ENCODE results near the gene CLNS1A.

CLNS1A gene

GRCh38 chr11:77598195-77598594 is 39.4 kb downstream of the CLNS1A start:
- H3K4me3 ChIP-seq (ENCODE audit: low read length) = no peak overlapping the region
- no peak for TF ChIP-seq CTCF (IDR thresholded peaks at IDR 0.05; ENCODE audit: insufficient read depth, low read depth, low read length, missing control alignments)
- peak; percentile 8 for DNase-seq (ENCODE audit: low read depth)

GRCh38 chr11:77596626-77597025 is 41.0 kb downstream of the CLNS1A start:
- DNase-seq (ENCODE audit: low read depth) = peak; percentile 68
- H3K4me3 ChIP-seq (ENCODE audit: low read length) = no peak overlapping the region
- no peak for TF ChIP-seq CTCF (IDR thresholded peaks at IDR 0.05; ENCODE audit: insufficient read depth, low read depth, low read length, missing control alignments)

GRCh38 chr11:77593883-77594282 is 43.7 kb downstream of the CLNS1A start:
- no peak for TF ChIP-seq CTCF (IDR thresholded peaks at IDR 0.05; ENCODE audit: insufficient read depth, low read depth, low read length, missing control alignments)
- no peak overlapping the region for H3K4me3 ChIP-seq (ENCODE audit: low read length)
- DNase-seq (ENCODE audit: low read depth) = no peak

GRCh38 chr11:77592727-77593126 is 44.9 kb downstream of the CLNS1A start:
- no peak overlapping the region for H3K4me3 ChIP-seq (ENCODE audit: low read length)
- TF ChIP-seq CTCF (IDR thresholded peaks at IDR 0.05; ENCODE audit: insufficient read depth, low read depth, low read length, missing control alignments) = no peak
- DNase-seq (ENCODE audit: low read depth) = no peak

GRCh38 chr11:77590194-77590782 is 47.3 kb downstream of the CLNS1A start:
- peak overlapping the region; percentile 50 for H3K4me3 ChIP-seq (ENCODE audit: low read length)
- TF ChIP-seq CTCF (IDR thresholded peaks at IDR 0.05; ENCODE audit: insufficient read depth, low read depth, low read length, missing control alignments) = no peak
- peak; percentile 37 for DNase-seq (ENCODE audit: low read depth)

- peak; percentile 69 for DNase-seq (ENCODE audit: low read depth)
- H3K4me3 ChIP-seq (ENCODE audit: low read length) = peak within 1 kb of the TSS; percentile 50
- TF ChIP-seq CTCF (IDR thresholded peaks at IDR 0.05; ENCODE audit: insufficient read depth, low read depth, low read length, missing control alignments) = no peak
These were observed 47.9 kb downstream of the CLNS1A start, which contains the start of gene AQP11 for GRCh38 chr11:77589521-77590193. Gene AQP11, plus strand, starts transcription at chr11:77589953. Its CDS starts 40 bp downstream, at chr11:77589993.

GRCh38 chr11:77589181-77589520 is 48.4 kb downstream of the CLNS1A start:
- no peak for TF ChIP-seq CTCF (IDR thresholded peaks at IDR 0.05; ENCODE audit: insufficient read depth, low read depth, low read length, missing control alignments)
- H3K4me3 ChIP-seq (ENCODE audit: low read length) = peak overlapping the region; percentile 50
- no peak for DNase-seq (ENCODE audit: low read depth)
